SW480 (cell line): ENCODE measurements around the gene RBFOX2.

Source experiments
- DNase-seq: peaks from one replicate; pipeline ENCODE4 v3.0.0-alpha.2; 2016; ENCODE audit warnings: low spot score

Gene RBFOX2

GRCh38 chr22:35896111-35896705, 132.4 kb downstream of the RBFOX2 start:
- DNase-seq: no peak

- no peak for DNase-seq
These were observed 133.5 kb downstream of the RBFOX2 start for GRCh38 chr22:35894937-35895708.

- DNase-seq: no peak
These were observed 134.2 kb downstream of the RBFOX2 start for GRCh38 chr22:35894464-35894878.

GRCh38 chr22:35893698-35894097, 134.9 kb downstream of the RBFOX2 start:
- no peak for DNase-seq

GRCh38 chr22:35892192-35892591, 136.4 kb downstream of the RBFOX2 start:
- no peak for DNase-seq

GRCh38 chr22:35891442-35891841, 137.2 kb downstream of the RBFOX2 start:
- no peak for DNase-seq

GRCh38 chr22:35889071-35889470, 139.6 kb downstream of the RBFOX2 start:
- no peak for DNase-seq

GRCh38 chr22:35888181-35888870, 140.3 kb downstream of the RBFOX2 start:
- no peak for DNase-seq

GRCh38 chr22:35887296-35887875, 141.2 kb downstream of the RBFOX2 start:
- DNase-seq: no peak

GRCh38 chr22:35886309-35886708, 142.3 kb downstream of the RBFOX2 start:
- DNase-seq: no peak

GRCh38 chr22:35884529-35884928, 144.1 kb downstream of the RBFOX2 start:
- DNase-seq: no peak

- DNase-seq: peak; percentile 41
These were observed 145.5 kb downstream of the RBFOX2 start for GRCh38 chr22:35883031-35883620.

- no peak for DNase-seq
These were observed 146.2 kb downstream of the RBFOX2 start for GRCh38 chr22:35882211-35883030.

GRCh38 chr22:35879351-35879750, 149.3 kb downstream of the RBFOX2 start:
- no peak for DNase-seq

GRCh38 chr22:35873426-35873825, 155.2 kb downstream of the RBFOX2 start:
- DNase-seq: no peak

GRCh38 chr22:35872451-35872850, 156.2 kb downstream of the RBFOX2 start:
- no peak for DNase-seq

- no peak for DNase-seq
These were observed 157.9 kb downstream of the RBFOX2 start for GRCh38 chr22:35870517-35871293.

- DNase-seq: no peak
These were observed 159.7 kb downstream of the RBFOX2 start for GRCh38 chr22:35868938-35869337.

- no peak for DNase-seq
These were observed 162.0 kb downstream of the RBFOX2 start for GRCh38 chr22:35866651-35867050.

GRCh38 chr22:35864545-35865165, 164.0 kb downstream of the RBFOX2 start:
- DNase-seq: no peak
